ENCODE measurements around the gene RMC1.

Gene RMC1

DNA sequence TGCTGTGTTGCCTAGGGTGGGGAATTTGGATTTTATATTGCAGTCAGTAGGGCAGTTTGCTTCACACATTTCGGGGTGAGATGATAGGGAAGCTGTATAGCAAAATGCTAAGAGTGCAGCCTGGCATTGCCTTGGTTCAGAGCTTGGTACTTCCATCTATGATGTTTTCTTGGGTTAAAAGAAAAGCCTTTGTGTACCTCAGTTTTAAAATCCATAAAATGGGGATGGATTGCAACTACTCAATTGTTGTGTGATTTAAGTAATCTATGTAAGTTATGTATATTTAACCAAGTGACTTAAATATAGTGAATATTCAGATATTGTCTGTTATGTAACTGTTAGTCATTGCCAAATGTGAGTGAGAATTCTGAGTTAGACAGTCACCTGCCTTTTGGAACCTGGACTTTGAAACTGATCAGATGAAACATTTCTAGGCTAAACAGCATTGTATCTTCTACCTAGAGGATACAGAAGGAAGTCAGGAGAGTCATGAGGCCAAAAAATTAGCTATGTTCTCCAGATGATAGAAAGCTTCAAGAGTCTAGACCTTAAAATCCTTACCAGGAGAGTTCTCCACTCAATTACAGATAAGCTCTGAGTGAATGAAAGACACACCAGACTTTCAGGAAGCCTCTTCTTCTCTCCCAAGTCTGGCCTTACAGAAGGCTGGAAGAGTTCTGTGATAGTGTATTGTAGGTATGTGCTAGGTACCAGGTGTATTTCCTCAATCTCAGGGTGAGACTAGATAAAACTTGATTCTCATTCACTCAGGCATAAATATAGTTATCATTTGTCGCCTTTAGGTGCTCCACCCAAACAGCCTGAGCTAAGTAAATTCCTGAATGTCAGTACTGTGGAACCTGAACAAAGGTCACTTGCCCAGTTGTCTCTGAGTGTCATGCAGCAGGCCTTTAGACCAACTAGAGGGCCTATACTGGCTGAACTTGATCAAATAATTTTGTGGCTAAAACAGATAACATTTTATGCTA is 42.7 kb upstream of the RMC1 start:
- no peak overlapping the region for H3K27ac ChIP-seq
- DNase-seq (ENCODE audit: low spot score) = no peak
- CTCF ChIA-PET = interaction anchor here (1.3 kb wide), 1 partner anchor 38 kb away, joined by 3 read pairs; no protein-coding TSS in a partner anchor
- TF ChIP-seq, protein P1, sequence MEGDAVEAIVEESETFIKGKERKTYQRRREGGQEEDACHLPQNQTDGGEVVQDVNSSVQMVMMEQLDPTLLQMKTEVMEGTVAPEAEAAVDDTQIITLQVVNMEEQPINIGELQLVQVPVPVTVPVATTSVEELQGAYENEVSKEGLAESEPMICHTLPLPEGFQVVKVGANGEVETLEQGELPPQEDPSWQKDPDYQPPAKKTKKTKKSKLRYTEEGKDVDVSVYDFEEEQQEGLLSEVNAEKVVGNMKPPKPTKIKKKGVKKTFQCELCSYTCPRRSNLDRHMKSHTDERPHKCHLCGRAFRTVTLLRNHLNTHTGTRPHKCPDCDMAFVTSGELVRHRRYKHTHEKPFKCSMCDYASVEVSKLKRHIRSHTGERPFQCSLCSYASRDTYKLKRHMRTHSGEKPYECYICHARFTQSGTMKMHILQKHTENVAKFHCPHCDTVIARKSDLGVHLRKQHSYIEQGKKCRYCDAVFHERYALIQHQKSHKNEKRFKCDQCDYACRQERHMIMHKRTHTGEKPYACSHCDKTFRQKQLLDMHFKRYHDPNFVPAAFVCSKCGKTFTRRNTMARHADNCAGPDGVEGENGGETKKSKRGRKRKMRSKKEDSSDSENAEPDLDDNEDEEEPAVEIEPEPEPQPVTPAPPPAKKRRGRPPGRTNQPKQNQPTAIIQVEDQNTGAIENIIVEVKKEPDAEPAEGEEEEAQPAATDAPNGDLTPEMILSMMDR (conservative IDR thresholded peaks at IDR 0.05; ENCODE audit: low read depth) = no peak
- POLR2A ChIA-PET (ENCODE audit: low non-redundant PET) = no interaction called here

DNA sequence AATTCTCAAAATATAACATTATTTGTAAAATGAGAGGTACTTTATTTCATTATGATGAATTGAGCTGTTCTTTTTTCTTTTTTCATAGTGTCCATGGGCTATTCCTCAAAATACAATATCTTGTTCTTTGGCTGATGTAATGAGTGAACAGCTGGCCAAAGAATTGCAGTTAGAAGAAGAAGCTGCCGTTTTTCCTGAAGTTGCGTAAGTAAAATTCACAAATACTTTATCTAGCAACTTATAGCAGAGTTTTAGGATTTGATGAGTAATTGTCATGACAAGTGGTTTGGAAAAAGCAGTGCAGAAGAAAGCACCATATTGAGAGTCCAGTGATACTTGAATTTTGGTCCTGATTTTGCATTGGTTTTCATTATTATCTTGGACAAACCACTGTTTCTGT is 40.4 kb upstream of the RMC1 start:
- H3K27ac ChIP-seq = no peak overlapping the region
- ChIA-PET POLR2A (ENCODE audit: low non-redundant PET) (no interaction called here), CTCF (no interaction called here)
- TF ChIP-seq, protein P1 (conservative IDR thresholded peaks at IDR 0.05; ENCODE audit: low read depth) = no peak
- no peak for DNase-seq (ENCODE audit: low spot score)

DNA sequence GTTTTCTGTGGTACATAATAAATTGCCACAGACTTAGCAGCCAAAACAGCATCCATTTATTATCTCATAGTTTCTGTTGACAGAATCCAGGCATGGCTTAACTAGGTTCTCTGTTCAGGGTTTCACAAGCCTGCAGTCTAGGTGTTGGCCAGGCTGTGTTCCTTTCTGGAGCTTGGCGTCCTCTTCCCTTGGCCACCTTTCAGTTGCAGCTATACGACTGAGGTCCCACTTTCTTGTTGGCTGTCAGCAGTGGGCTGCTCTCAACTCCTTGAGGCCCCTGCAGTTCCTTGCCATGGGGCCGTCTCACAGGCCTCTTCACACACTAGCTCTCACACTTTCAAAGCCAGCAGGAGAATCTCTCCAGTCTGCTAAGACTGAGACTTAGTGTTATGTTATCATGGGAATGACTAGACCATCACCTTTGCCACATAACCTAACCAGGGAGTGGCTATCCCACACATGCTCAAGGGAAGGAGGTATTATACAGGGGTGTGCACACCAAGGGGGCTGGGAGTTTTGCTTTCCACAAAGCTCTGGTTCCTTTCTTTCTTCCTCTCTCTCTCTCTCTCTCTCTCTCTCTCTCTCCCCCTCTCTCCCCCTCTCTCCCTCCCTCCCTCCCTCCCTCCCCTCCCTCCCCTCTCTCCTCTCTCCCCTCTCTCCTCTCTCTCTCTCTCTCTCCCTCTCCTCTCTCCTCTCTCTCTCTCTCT is 34.4 kb upstream of the RMC1 start:
- TF ChIP-seq, protein P1 (conservative IDR thresholded peaks at IDR 0.05; ENCODE audit: low read depth) = no peak
- no peak for DNase-seq (ENCODE audit: low spot score)
- no peak overlapping the region for H3K27ac ChIP-seq
- ChIA-PET CTCF (no interaction called here), POLR2A (ENCODE audit: low non-redundant PET) (no interaction called here)

DNA sequence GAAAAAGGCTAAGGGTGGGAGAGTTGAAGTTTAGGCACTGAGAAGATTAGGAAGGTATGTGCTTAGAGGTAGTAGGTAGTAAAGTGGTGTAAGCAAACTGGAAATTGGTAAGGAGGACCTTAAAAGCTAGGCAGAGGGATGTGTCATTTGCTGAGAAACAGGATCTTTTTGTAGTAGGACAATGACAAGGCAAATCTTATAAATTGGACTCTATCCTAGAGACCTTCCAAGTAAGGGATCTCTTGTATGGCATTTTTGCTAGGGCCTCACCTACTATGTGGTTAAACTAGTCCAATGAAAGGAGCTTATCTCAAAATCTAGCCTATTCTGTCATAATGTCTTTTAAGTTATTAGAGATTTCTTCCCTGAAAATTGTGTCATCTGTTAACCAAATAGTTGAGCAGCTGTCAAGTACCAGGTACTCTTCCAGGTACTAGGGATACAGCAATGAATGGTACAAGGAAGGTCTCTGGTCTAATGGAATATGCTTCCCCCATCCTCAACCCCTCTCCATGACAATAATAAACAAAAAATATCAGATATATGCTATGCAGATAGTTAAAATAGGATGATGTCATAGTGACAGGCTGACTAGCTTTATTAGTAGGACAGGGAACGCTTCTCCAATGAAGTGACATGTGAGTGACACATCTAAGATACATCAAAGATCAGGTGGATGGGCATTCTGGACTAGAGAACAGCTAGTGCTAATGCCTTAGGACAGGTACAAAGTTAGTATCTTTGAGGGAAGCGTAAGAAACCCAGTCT is 32.5 kb upstream of the RMC1 start:
- no peak for DNase-seq (ENCODE audit: low spot score)
- TF ChIP-seq, protein P1 (conservative IDR thresholded peaks at IDR 0.05; ENCODE audit: low read depth) = no peak
- ChIA-PET CTCF (no interaction called here), POLR2A (ENCODE audit: low non-redundant PET) (no interaction called here)
- H3K27ac ChIP-seq = no peak overlapping the region

DNA sequence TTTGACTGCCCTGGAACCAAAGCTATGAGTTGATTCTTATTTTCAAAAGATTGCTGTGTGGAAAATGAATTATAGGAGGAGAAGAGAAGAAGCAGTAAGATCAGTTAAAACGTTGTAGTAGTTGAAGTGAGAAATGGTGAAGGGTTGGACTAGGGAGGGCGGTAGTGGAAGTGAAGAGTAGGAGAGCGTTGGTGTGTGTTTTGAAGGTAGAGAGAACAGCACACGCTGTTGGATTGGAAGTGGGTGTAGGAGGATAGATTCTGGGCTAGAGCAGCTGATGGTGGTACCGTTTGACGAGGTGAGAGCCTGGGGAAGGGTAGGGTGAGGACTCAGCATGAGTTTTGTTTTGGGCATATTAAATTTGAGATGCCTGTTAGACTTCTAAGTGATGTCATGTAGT is 31.8 kb upstream of the RMC1 start:
- H3K27ac ChIP-seq = peak overlapping the region; percentile 20; the same call in 1 of the 2 replicates
- ChIA-PET CTCF (no interaction called here), POLR2A (ENCODE audit: low non-redundant PET) (no interaction called here)
- TF ChIP-seq, protein P1 (conservative IDR thresholded peaks at IDR 0.05; ENCODE audit: low read depth) = no peak
- no peak for DNase-seq (ENCODE audit: low spot score)

All from RWPE1 (cell line).